GM12878 (cell line): ENCODE measurements around the gene DAGLA. TPM values are rescaled to one million over a fixed set of nuclear protein-coding genes. Genes with fewer than 3 reads are reported as not detected.

Experiments
- ATAC-seq: fragments of 200-7000 bp; cut with Tn5 transposase; 3 replicates; pipeline ENCODE4 v1.9.1; 2020; ENCODE audit warnings: mild to moderate bottlenecking, moderate library complexity
- BruUV-seq: library from RNA; stranded (reverse); fragments of 400-500 nt; replicated peaks from 2 replicates; lab custom pipeline; 2021; lab: Mats Ljungman, UMichigan
- CTCF ChIA-PET: fragments of 300-600 bp; sonication (Branson Sonifier 250); formaldehyde crosslinking; extraction: SDS; loops from one replicate; lab custom pipeline; 2021; ENCODE audit warnings: inconsistent platforms; lab: Yijun Ruan, JAX
- POLR2A ChIA-PET: fragments of 350-600 bp; formaldehyde crosslinking; extraction: SDS; loops from one replicate; lab custom pipeline; 2021; ENCODE audit warnings: inconsistent platforms; lab: Charles Lee
- RAD21 ChIA-PET: fragments of 300-600 bp; sonication (Branson Sonifier 250); formaldehyde crosslinking; loops from one replicate; lab custom pipeline; 2023; ENCODE audit warnings: antibody characterized with exemption; ENCODE audit not compliant: unreplicated experiment; lab: Charles Lee
- SMC1A ChIA-PET: fragments of 300-600 bp; sonication (Branson Sonifier 250); formaldehyde crosslinking; loops from one replicate; lab custom pipeline; 2023; ENCODE audit not compliant: unreplicated experiment, uncharacterized antibody; lab: Charles Lee
- DNase-seq: peaks from one replicate; pipeline ENCODE4 v3.0.0-alpha.2; 2011; ENCODE audit warnings: low read depth, low spot score
- FAIRE-seq: peaks from 3 replicates; lab custom pipeline; 2011; peaks lifted over from hg19 to GRCh38; lab: Jason Lieb, UNC
- H2AFZ ChIP-seq: 2 replicates; pipeline ENCODE4 v1.6.0; 2011; ENCODE audit warnings: low read depth, low read length, control low read depth; ENCODE audit not compliant: control insufficient read depth
- H3K27ac ChIP-seq: 2 replicates; pipeline ENCODE4 v1.5.1; 2011; ENCODE audit warnings: control low read depth; ENCODE audit not compliant: control insufficient read depth, insufficient read depth
- H3K27me3 ChIP-seq, 2 experiments: replicated peaks in 1 of 2; 2 replicates each; pipeline versions ENCODE4 v1.6.0 to v1.6.1; 2011; ENCODE audit warnings: low read length in 1 of 2; ENCODE audit not compliant: control insufficient read depth in 2 of 2, insufficient read depth in 2 of 2
- H3K36me3 ChIP-seq, 2 experiments: 2 replicates each; pipeline ENCODE4 v1.5.1; 2011; ENCODE audit warnings: low read length in 1 of 2; ENCODE audit not compliant: control insufficient read depth in 2 of 2, insufficient read depth in 2 of 2
- H3K4me1 ChIP-seq: 2 replicates; pipeline ENCODE4 v1.6.1; 2011; ENCODE audit warnings: mild to moderate bottlenecking, low read length, moderate library complexity, mixed read lengths; ENCODE audit not compliant: control insufficient read depth, insufficient read depth
- H3K4me2 ChIP-seq: 2 replicates; pipeline ENCODE4 v1.6.0; 2011; ENCODE audit warnings: control low read depth; ENCODE audit not compliant: control insufficient read depth, insufficient read depth
- H3K4me3 ChIP-seq: fragments of 200-600 bp; sonication (generic); 2 replicates; pipeline ENCODE4 v1.5.1; 2016
- H3K79me2 ChIP-seq: 2 replicates; pipeline ENCODE4 v1.6.0; 2011; ENCODE audit warnings: low read length; ENCODE audit not compliant: control insufficient read depth, insufficient read depth
- H3K9ac ChIP-seq: 2 replicates; pipeline ENCODE4 v1.8.0; 2011; ENCODE audit warnings: low read length, control low read depth, mixed read lengths; ENCODE audit not compliant: control insufficient read depth, insufficient read depth
- H3K9me3 ChIP-seq: replicated peaks from 3 replicates; pipeline ENCODE4 v1.5.1; 2011; ENCODE audit warnings: mild to moderate bottlenecking, low read length; ENCODE audit not compliant: control insufficient read depth, insufficient read depth
- H4K20me1 ChIP-seq: 2 replicates; pipeline ENCODE4 v1.6.0; 2011; ENCODE audit not compliant: control insufficient read depth, insufficient read depth
- CEBPB ChIP-seq, 2 experiments: fragments of 150-350 bp in 1 of 2; IDR thresholded peaks; 2 replicates each; pipeline ENCODE4 v1.6.1; 2012 to 2014; ENCODE audit warnings: low read depth in 2 of 2, low read length in 2 of 2, borderline replicate concordance in 1 of 2, inconsistent platforms in 1 of 2
- EGR1 ChIP-seq, 2 experiments: IDR thresholded peaks; 1 replicate in 1 of 2; 2 replicates in 1 of 2; pipeline ENCODE4 v1.6.1; 2011 to 2012; ENCODE audit warnings: low read depth in 2 of 2, low read length in 2 of 2, borderline replicate concordance in 1 of 2, mild to moderate bottlenecking in 1 of 2, moderate library complexity in 1 of 2
- NFIC ChIP-seq: IDR thresholded peaks from 2 replicates; pipeline ENCODE4 v1.6.1; 2012; ENCODE audit warnings: low read depth, mild to moderate bottlenecking, inconsistent platforms, low read length, moderate library complexity
- NR2F1 ChIP-seq: fragments of 450-650 bp; conservative IDR thresholded peaks from 2 replicates; pipeline ENCODE4 v1.6.1; 2017; ENCODE audit warnings: mild to moderate bottlenecking
- STAT1 ChIP-seq: fragments of 450-650 bp; conservative IDR thresholded peaks from 2 replicates; pipeline ENCODE4 v1.6.1; 2014; ENCODE audit warnings: antibody characterized with exemption, mild to moderate bottlenecking
- SUPT20H ChIP-seq: IDR thresholded peaks from 2 replicates; pipeline ENCODE4 v1.6.1; 2011; ENCODE audit warnings: low read depth, mild to moderate bottlenecking, low read length, moderate library complexity, borderline replicate concordance; ENCODE audit not compliant: control insufficient read depth
- ZBED1 ChIP-seq: IDR thresholded peaks from 2 replicates; pipeline ENCODE4 v1.6.1; 2016; ENCODE audit warnings: borderline replicate concordance
- WGBS: methylation state at CpG from one replicate; pipeline ENCODE4 v1.1.6; 2016; ENCODE audit warnings: low lambda C conversion rate; ENCODE audit not compliant: insufficient replicate concordance, insufficient coverage; ENCODE audit errors: missing lambda C conversion rate; 5-methylcytosine and 5-hydroxymethylcytosine counted together
- in situ Hi-C: fragments of 300-500 bp; cut with MboI; formaldehyde crosslinking; loops from 9 replicates; pipeline ENCODE4 v1.14.3; 2018; ENCODE audit warnings: mixed read lengths
- intact Hi-C: fragments of 100-400 bp; cut with micrococcal nuclease; formaldehyde crosslinking; loops from one replicate; pipeline ENCODE4 v1.14.2; 2022; ENCODE audit not compliant: unreplicated experiment
- polyA plus RNA-seq, 11 experiments: library from polyadenylated mRNA; depleted of rRNA in 4 of 11; unstranded in 6 of 11; stranded (reverse) in 5 of 11; fragments of >200 nt; fragmentation: Nextera tagmentation in 4 of 11; fragmentation: Illumina TruSeq in 1 of 11; extraction: Ambion mirVana in 4 of 11; extraction: Trizol in 1 of 11; gene quantifications; 1 replicate in 1 of 11; 2 replicates in 10 of 11; pipeline versions ENCODE4 v1.2.1 to v1.2.3, GENCODE V29; 2011 to 2016; ENCODE audit warnings: inconsistent platforms in 2 of 11, missing spikeins in 2 of 11, low read depth in 1 of 11
- total RNA-seq, 4 experiments: library from RNA; depleted of rRNA in 3 of 4; stranded (reverse); fragments of >200 nt in 3 of 4; fragmentation: Illumina TruSeq in 1 of 4; extraction: Trizol in 1 of 4; gene quantifications; 2 replicates each; pipeline versions ENCODE4 v1.2.1 to v1.2.3, GENCODE V29; 2013 to 2021
- TF ChIP-seq, protein P1 (sequence below): fragments of 450-650 bp; IDR thresholded peaks from 2 replicates; pipeline ENCODE4 v1.6.1; 2017; ENCODE audit warnings: mild to moderate bottlenecking
- TF ChIP-seq, protein P2 (sequence below): IDR thresholded peaks from 2 replicates; pipeline ENCODE4 v1.6.1; 2012; ENCODE audit warnings: low read depth, low read length, improper control_type of control experiment
- TF ChIP-seq, protein P3 (sequence below): fragments of 450-650 bp; IDR thresholded peaks from 2 replicates; pipeline ENCODE4 v1.6.1; 2017; ENCODE audit warnings: mild to moderate bottlenecking, moderate library complexity

The DAGLA gene
- total and polyA plus RNA-seq, 10 of the 15 experiments (the other 5 are each of a cell fraction or from before 2014, with no cell fraction given): 0.05 TPM; not detected in 9

DNA sequence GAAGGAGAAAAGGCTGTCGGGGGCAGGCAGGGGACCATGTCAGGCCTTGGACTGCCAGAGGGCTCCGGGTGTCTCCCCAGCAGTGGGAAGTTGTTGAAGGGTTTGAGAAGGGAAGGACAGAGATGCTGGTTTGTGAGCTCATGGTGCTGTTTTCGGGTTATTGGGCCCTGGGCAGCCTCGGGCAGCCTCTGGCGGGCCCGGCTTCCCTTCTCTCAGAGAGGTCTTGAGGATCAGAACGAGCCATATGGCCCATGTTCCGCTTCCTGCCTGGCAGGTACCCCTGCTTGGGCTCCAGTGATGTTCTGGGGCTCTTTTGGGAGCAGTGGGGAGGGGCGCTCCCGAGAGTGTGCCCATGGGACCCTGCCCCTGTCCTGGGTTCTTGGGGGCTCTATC, 82.0 kb downstream of the DAGLA start:
- H3K4me1 ChIP-seq: peaks cover 2% of the 10 kb centered on the region; the same call in 1 of the 2 replicates
- ChIA-PET CTCF (interaction anchor here (1.1 kb wide), 1 partner anchor 15 kb away, joined by 4 read pairs; no protein-coding TSS in a partner anchor), POLR2A (no interaction called here), RAD21 (no interaction called here), SMC1A (interaction anchor here (2.0 kb wide), 1 partner anchor 13 kb away, joined by 4 read pairs; no protein-coding TSS in a partner anchor)
- WGBS: 33% methylated on average over 8 of the region's 10 CpGs
- no peaks in the 10 kb centered on the region for H3K36me3 ChIP-seq
- DNase-seq: no peak
- no peaks in the 10 kb centered on the region for H3K9me3 ChIP-seq
- H2AFZ ChIP-seq: no peak overlapping the region
- intact Hi-C loops (no loop called here), in situ Hi-C loops (no loop called here)
- H3K9ac ChIP-seq: no peak overlapping the region
- no peak for FAIRE-seq
- no peak overlapping the region for H3K27ac ChIP-seq
- no peak overlapping the region for H3K4me3 ChIP-seq
- H3K79me2 ChIP-seq: no peaks in the 10 kb centered on the region
- BruUV-seq: no TSS peak
- TF ChIP-seq, protein P1, sequence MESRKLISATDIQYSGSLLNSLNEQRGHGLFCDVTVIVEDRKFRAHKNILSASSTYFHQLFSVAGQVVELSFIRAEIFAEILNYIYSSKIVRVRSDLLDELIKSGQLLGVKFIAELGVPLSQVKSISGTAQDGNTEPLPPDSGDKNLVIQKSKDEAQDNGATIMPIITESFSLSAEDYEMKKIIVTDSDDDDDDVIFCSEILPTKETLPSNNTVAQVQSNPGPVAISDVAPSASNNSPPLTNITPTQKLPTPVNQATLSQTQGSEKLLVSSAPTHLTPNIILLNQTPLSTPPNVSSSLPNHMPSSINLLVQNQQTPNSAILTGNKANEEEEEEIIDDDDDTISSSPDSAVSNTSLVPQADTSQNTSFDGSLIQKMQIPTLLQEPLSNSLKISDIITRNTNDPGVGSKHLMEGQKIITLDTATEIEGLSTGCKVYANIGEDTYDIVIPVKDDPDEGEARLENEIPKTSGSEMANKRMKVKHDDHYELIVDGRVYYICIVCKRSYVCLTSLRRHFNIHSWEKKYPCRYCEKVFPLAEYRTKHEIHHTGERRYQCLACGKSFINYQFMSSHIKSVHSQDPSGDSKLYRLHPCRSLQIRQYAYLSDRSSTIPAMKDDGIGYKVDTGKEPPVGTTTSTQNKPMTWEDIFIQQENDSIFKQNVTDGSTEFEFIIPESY: no peak
- no peak for TF ChIP-seq NR2F1
- TF ChIP-seq, protein P2, sequence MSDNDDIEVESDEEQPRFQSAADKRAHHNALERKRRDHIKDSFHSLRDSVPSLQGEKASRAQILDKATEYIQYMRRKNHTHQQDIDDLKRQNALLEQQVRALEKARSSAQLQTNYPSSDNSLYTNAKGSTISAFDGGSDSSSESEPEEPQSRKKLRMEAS: no peak
- TF ChIP-seq NFIC: no peak
- TF ChIP-seq, protein P3, sequence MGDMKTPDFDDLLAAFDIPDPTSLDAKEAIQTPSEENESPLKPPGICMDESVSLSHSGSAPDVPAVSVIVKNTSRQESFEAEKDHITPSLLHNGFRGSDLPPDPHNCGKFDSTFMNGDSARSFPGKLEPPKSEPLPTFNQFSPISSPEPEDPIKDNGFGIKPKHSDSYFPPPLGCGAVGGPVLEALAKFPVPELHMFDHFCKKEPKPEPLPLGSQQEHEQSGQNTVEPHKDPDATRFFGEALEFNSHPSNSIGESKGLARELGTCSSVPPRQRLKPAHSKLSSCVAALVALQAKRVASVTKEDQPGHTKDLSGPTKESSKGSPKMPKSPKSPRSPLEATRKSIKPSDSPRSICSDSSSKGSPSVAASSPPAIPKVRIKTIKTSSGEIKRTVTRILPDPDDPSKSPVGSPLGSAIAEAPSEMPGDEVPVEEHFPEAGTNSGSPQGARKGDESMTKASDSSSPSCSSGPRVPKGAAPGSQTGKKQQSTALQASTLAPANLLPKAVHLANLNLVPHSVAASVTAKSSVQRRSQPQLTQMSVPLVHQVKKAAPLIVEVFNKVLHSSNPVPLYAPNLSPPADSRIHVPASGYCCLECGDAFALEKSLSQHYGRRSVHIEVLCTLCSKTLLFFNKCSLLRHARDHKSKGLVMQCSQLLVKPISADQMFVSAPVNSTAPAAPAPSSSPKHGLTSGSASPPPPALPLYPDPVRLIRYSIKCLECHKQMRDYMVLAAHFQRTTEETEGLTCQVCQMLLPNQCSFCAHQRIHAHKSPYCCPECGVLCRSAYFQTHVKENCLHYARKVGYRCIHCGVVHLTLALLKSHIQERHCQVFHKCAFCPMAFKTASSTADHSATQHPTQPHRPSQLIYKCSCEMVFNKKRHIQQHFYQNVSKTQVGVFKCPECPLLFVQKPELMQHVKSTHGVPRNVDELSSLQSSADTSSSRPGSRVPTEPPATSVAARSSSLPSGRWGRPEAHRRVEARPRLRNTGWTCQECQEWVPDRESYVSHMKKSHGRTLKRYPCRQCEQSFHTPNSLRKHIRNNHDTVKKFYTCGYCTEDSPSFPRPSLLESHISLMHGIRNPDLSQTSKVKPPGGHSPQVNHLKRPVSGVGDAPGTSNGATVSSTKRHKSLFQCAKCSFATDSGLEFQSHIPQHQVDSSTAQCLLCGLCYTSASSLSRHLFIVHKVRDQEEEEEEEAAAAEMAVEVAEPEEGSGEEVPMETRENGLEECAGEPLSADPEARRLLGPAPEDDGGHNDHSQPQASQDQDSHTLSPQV: no peak
- no peak for TF ChIP-seq ZBED1
- TF ChIP-seq STAT1: no peak
- no peak for TF ChIP-seq CEBPB (IDR thresholded peaks at IDR 0.05; ENCODE audit: borderline replicate concordance in 1 of 2, low read depth in 2 of 2, low read length in 2 of 2)
- TF ChIP-seq SUPT20H: no peak
- TF ChIP-seq EGR1 (IDR thresholded peaks at IDR 0.05; ENCODE audit: borderline replicate concordance in 1 of 2, low read depth in 2 of 2, low read length in 2 of 2): no peak
- H4K20me1 ChIP-seq: no peaks in the 10 kb centered on the region
- ATAC-seq: no peak
- no peak overlapping the region for H3K4me2 ChIP-seq
- H3K27me3 ChIP-seq: no peaks in the 10 kb centered on the region
